Myocyte (in vitro differentiated cells): ENCODE measurements around the gene ATP13A4. TPM values are rescaled to one million over a fixed set of nuclear protein-coding genes. Genes with fewer than 3 reads are reported as not detected.

ENCODE experiments used
- DNase-seq: peaks from one replicate; pipeline ENCODE4 v3.0.0-alpha.2; 2012; ENCODE audit warnings: low read depth
- total RNA-seq: library from RNA; depleted of rRNA; stranded (reverse); fragments of >200 nt; gene quantifications from 2 replicates; pipeline ENCODE4 v1.2.3, GENCODE V29; 2014

Gene ATP13A4
- total RNA-seq, 1 donor from 2014 or later = 0.19 TPM

DNA sequence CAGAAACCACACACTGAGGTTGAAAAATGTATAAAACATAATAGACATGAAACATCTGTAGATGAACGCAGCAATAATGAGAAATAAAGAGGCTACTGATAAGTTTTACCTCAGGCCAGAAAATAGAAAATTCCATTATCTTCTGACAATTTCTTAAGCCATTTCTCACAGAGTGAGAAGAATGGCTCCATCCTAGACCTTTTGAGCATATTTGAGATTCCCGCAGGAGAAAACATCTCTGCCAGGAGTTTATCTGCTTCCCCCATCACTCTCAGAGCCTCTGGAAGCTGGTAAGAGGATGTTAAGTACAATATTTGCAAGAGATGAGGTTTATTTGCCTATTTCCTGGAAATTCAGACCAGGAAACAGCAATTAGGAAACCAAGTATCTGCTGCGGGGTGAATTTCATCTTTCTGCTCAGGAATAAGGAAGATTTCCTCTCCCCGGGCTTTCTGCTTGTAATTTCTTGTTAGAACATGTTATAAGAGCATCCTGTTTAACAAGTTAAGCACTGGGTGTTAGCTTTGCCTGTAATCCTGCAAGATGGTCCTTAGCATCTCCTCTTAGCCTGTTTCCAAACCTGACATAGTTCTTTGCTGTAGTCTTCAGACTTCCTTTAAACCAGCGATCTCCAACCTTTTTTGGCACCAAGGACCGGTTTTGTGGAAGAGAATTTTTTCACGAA lies 54.8 kb downstream of the ATP13A4 start:
- no peak for DNase-seq

DNA sequence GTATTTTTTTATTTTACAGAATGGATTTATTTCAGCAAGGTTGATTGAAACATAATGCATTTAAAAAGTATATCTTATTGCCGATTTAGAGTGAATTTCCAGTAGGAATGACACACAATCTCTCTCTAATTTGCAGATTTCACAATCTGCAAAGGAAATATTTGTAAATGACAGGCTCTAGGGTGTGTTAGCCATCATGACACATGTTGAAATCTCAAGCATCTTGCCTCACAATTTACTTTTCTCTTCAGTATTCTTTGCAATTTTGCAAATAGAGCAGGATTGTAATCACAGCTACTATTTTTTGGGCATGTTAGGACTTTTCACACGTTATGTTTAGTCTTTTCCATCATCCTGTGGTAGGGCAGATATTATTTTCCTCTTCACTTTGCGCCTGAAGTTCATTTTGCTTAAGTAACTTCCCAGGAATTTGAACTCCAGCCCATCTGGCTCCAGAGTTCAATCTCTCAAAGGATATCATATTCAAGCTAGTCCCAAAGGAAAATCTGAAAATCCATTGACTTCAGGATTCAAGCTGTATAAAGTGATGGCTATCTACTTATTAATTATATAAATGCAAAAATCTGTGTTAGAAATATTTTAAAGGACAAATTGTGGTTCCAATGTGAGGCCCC lies 55.4 kb downstream of the ATP13A4 start:
- no peak for DNase-seq

DNA sequence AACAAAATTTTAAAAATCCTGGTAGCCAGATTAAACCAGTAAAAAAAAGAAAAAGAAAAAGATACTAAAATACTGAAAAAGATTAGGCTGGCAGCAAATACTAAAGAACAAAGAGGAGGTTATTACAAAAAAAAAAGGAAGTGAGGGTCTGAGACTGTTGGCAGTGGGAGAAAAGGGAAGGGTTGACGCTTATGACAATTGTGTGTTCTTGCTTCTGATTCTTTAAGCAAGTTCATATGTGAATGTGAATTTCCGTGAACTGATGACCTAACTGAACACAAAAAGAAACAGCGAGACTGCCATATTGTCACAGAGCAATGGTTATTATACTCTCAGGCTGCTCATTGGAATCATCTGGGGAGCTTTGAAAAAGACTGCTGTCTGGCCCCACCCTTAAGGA lies 56.5 kb downstream of the ATP13A4 start:
- DNase-seq = no peak

DNA sequence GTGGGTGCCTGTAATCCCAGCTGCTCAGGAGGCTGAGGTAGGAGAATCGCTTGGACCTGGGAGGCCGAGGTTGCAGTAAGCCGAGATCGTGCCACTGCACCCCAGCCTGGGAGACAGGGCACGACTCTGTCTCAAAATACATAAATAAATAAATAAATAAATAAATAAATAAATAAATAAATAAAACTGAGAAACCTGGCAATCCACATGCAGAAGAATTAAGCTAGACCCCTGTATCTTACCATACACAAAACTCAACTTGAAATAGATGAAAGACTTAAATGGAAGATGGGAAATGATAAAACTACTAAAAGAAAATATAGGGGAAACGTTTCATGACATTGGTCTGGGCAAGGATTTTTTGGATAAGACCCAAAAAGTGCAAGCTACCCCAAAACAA lies 58.0 kb downstream of the ATP13A4 start:
- DNase-seq = no peak

DNA sequence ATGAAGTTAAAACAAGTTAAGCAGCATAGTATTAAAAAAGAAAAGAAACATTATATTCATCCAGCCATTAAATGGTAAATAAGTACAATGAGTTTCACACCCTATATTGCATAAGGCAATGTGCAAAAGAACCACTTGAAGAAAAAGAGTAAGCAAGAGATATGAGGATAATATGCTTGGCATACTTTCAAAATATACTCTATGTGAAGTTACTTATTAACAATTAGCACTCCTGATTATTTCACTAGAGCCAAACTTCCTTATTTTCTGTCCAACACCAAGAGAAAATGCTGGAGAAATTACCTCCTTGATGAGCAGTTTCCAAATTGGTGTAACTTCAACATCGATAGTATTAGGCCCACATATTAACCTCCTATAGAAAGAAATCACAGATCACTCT lies 63.7 kb downstream of the ATP13A4 start:
- DNase-seq = no peak

DNA sequence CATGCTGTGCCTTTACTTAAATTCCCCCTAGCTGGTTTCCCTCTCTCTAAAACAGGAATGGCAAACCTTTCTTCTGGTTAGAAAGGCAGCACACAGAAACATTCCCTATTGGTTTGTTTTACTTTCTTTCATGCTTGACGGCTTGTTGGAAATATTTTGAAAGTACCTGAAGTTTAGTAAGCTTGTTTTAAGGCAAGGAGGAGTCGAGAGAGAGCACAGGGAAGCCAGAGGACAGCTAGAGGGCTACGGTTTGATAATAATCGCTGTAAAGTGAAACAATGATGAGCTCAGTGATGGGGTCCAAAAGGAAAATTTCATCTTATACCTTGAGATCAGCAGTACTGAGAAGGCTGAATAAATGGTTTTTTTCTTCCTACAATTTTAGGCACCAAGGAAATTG lies 64.1 kb downstream of the ATP13A4 start:
- DNase-seq = no peak

DNA sequence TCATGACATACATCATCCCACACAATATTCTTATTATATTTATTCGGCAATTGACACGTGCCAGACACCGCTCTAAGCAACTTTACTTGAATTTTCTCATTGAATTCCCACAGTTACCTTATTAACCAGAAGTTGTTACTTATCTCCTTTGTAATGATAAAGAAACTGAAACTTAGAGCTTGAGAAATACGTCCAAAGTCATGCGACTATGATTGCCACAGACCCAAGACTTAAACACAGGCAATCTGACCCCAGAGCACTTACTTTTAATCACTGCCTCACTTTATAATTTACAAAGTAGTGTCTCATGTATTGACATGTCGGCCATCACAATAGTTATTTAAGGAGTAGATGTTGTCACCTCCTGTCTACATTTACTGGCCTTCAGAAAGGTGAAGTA lies 64.7 kb downstream of the ATP13A4 start:
- no peak for DNase-seq

DNA sequence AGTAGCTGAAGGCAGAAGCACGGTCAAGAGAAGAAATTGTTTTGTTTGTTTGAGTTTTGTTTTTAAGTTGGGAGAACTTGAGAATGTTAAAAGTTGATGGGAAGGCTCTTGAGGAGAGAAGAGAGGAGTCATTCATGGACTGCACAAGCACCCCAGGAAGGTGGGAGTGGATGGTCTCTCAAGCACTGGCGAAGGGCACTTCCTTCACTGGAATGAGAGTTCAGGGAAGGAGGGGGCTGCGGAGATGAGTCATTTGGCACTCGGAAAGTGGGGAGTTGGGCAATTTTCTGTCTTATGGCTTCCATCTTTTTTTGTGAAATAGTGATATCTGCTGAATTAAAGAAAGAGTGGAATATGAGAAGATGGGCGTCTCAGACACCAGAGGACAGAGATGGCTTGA lies 66.0 kb downstream of the ATP13A4 start:
- no peak for DNase-seq

DNA sequence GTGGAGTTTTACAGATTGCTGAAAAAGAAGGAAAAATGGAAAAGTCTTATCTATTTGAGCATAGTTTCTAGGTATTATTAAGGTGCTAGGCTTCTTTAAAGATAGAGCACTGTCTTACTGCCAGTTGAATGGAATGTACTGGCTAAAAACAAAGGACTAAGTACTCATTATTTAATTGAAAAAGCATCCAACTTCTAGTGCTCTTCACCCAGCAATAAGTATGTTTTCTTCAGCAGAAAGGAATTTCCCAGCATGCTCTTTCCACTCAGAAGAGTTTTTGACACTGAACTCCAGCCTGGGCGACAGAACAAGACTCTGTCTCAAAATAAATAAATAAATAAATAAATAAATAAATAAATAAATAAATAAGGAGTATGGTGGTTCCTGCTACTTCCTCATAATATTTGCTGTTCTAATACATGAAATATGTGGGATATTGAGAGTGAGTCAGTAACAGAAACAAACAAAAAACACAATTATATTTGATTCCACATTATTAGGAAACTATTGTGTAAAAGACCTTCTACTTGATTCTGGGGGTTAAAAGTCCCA lies 70.6 kb downstream of the ATP13A4 start:
- no peak for DNase-seq

DNA sequence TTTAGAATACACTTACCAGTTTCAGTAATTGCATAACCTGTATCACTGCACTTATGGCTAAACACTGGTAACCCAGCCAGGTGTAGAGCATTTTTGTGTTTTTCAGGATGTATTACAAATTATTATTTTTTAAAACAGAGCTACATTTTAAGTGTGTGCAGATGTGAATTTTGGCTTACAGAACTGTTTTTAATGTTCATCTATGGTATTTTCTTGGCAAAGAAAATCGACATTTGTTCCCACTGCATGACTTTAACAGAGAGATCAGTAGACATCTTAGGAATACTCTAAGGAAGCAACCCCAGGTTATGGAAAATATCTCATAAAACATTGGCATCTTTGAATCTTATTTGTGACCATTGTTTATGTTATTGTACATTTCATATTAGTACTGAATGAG lies 73.3 kb downstream of the ATP13A4 start:
- no peak for DNase-seq

DNA sequence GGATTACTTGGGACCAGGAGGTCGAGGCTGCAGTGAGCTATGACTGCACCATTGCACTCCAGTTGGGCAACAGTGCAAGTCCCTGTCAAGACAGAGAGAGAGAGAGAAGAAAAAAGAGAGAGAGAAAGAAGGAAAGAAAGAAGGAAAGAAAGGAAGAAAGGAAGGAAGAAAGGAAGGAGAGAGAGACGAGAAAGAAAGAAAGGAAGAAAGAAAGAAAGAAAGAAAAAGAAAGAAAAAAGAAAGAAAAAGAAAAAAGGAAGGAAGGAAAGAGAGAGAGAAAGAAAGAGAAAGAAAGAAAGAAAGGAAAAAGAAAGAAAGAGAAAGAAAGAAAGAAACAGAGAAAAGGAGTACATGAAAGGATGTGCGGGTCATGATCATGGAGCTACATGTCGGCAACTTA lies 80.2 kb downstream of the ATP13A4 start:
- no peak for DNase-seq

DNA sequence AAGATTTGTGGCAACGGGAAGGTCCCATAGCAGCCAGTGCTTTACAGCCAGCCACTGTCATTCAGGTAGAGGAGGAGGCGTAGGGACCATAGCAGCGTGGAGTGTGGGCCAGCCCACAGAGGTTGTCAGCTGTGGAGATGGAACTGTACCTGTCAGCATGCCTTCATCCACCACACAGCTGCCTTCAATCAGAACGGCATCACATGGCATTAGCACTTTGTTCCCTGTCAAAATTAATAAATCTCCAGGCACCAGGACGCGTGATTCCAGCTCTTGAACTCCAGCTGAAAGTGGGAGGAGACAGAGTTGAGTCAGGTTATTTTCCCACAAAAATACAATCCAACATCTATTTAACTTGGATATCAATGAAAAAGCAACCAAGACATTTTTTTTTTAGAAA lies 84.0 kb downstream of the ATP13A4 start:
- DNase-seq = no peak

DNA sequence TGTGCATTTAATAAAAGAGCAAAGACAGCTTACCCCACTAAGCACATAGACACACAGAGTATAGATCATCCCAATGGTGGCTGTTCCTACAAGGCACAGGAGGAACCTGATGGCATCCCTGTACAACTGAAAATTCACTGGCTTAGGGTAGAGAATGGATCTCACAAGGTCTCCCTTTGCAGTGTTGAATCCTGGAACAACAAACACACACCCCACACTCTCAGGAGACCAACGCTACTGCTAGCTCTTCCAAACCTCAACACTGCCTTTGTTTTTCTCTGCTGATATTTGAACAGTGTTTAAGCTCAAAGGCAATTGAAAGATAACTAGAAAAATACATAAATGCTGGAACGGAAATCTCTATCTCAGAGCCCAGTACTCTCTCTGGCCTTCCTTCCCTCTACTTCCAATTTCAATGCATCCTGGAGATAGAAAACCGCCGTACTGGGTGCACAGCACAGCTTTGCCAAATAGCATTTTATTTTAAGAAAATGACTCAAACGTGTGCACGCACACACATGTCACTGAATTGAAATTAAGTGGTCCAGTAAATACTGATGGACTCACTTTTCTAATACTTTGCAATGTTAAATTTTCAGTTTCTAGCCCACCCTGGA lies 88.6 kb downstream of the ATP13A4 start:
- DNase-seq = no peak

DNA sequence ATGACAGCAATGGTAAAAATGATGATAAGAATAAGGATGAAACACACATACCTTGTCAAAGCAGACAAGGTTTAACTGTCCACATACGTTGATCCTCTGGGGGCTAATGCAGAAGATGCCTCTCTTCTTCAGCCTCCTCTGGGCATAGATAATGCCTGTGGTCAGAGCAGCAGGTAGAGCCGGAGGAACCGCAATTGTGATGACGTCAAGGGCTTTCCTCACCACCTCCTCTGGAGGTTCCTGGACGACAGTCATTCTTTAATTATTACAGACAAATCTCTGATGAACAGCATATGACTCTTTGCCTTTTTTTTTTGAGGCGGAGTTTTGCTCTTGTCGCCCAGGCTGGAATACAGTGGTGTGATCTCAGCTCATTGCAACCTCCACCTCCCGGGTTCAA lies 89.8 kb downstream of the ATP13A4 start:
- no peak for DNase-seq

DNA sequence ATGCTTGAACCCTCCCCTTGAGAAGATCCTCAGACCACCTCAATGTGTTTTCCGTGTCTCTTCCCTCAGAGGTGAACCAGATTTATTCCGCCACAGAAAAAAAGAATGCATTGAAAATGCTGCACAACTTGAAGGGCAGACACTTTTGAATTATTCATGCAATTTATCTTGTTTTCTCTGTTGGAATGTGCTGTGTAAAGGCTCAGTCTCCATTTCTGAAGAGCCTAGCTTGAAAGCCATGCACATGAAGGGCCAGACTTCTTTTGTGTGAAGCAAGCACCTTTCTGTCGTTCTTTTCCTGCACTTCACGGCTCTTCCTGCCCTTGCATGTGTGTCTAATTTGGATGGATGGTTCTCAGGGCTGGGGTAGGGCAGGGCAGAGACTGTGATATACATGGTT lies 97.2 kb downstream of the ATP13A4 start:
- DNase-seq = no peak

DNA sequence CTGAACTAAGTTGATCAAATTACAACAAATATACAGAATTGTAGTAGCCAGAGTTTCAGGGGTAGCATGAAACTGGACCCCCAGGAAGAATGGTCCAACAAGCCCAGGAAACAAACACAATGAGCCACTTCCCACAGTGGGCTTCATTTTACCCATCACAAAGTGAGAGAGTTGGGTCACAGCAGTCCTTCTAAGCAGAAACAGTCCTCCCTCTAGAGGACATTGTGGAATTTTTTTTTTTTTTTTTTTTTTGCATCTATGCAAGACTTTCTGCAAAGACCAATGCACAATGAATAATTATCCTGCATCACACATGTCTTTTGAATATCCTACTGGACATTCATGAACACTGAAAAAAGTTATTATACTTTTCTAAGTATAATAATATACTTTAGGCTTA lies 102.4 kb downstream of the ATP13A4 start:
- no peak for DNase-seq

DNA sequence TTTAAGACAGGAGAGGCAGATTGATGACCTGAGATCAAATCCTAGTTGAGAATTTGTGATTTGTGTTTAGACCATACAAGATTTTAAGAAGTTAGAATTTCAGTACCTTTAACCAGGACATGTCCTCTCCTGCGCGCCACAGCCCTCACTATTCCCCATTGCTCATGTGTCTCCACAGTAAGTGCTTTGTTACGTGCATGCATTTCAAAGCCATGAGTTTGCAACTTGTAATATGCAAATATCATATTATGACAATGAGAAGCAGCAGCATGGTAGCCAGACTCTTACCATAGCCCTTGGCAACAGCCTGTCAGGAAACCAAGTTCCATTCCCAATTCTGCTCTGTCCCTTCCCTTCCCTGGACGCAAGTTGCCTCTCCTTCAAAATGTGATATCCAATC lies 102.8 kb downstream of the ATP13A4 start:
- no peak for DNase-seq

DNA sequence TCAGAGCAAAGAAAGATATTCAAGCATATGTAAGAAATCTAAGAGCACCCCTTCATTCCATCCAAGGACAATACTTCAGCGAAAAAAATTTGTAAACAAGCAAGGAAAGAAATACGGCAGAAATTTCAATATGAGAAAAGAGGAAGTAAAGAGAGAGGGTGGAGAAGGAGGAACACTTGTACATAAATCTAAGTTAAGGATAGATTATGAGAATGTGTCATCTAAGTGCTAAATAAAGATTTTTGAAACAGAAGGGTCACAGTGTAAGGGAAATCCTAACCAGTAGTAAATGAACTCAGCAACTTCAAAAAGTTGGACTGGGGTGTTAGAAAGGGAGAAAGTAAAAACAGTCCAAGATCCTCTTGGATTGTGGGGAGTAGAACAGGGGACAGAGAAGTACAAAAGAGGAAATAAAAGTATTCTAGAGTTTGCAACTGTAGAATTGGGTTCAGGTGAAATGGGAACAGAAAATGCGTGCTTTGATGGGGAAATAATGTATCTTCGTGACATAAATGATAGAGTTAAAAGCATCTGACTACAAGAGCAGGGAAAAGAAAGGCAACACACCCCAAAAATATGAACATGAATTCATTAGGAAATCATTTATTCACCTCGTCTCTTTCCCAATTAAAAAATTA lies 107.6 kb downstream of the ATP13A4 start:
- no peak for DNase-seq

DNA sequence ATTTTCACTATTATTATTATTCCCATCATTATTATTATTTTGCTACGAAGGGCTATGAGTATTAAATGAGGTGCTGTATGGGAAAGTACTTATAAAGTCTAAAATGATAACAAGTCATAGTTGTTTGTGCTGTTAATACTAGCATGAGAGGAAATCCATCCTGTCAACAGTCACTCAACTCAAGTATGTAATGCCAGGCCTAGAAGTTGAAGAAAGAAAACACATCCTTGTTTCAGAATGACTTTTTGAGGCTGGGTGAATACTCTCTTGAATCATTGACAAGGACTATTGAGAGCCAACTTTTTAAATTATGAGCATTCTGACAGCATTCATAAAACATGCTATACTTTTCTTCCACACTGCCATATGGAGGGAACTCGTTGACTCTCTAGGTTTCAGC lies 115.3 kb downstream of the ATP13A4 start:
- DNase-seq = no peak

DNA sequence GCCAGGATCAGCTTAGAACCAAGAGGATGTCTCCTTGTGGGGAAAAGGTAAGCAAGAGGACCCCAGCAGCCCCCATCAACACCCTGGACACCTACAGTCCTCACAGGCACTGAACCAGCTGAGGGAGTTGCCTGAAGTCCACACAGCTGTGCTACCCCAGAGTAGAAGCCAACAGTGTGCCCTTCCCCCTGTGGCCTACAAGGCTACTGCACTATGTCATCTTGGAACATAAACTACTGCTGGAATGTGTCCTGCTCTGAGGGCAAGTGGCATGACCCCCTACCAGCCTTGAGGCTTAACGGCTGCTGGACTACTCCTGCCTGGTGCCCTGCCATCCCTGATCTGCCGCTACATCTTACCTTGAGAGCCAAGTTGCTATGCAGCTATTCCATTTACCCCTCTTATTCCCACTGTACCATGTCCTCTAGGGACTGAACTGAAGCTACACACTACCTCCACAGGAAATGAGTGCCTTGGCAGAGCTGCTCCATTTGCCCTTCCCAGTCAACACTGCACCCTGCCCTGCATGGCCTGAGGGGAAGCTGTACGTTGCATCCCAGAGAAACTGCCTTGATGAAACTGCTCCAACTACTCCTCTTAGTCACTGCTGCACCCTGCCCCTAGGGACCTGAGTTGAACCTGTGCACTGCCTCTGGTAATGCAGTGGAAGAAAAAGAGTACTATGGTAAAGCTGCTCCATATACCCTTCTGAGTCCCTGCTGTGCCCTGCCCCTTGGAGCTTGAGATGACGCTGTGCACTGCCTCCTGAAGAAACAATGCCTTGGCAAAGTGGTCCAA lies 135.9 kb downstream of the ATP13A4 start:
- no peak for DNase-seq

DNA sequence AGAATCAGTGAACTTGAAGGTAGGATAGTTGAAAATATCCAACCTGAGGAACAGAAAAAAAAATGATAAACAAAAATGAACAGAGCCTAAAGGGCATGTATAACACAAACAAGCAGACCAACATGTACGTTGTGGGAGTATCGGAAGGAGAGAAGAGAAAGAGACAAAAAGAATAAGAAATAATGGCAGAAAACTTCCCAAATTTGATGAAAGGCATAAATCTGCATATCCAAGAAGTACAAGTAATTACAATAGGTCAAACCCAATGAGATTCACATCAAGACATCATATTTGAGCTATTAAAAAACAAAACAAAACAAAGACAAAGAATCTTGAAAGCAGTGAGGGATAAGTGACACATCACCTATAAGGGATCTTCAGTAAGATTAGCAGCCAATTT lies 138.1 kb downstream of the ATP13A4 start:
- DNase-seq = no peak
